GM21825 (cell line): ENCODE results near the gene HOXA10.

ENCODE experiments used
- ATAC-seq: cut with Tn5 transposase; IDR thresholded peaks from one replicate; pipeline ENCODE4 v1.9.1; 2021; ENCODE audit warnings: mild to moderate bottlenecking, moderate library complexity; ENCODE audit not compliant: unreplicated experiment

The HOXA10 gene

GRCh38 chr7:27173956-27174873 lies at the start of gene HOXA10:
HOXA10 (minus strand) TSS chr7:27174320; CDS start chr7:27174306, 14 bp downstream.
- no peak for ATAC-seq

- ATAC-seq, result no peak
Measured at GRCh38 chr7:27221201-27221797, 47.2 kb upstream of the HOXA10 start.

DNA sequence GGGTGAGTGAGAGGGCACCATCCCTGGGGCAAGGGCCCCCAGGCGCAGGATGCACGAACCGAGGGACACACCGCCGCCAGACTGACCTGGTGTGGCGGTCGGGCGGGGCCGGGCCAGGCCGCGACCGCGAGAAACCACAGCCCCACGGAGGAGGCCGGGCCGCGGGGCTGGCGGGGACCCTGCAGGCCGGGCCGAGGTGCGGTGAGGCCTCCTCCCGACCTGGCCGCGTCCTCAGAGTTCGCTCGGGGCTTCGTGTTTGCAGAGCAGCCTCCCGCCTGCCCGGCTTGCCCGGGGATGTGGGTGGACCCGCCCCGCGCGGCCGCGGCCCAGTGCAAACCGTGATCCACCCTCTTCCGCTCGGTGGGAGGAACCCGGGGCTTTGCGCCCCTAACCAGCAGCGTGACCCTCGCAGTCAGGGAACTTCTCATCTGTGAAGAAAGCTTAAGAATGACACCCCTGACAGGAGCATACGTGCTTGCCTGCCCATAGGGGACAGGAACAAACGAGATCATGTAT lies 46.4 kb upstream of the HOXA10 start:
- no peak for ATAC-seq

- ATAC-seq, result no peak
Measured at GRCh38 chr7:27219821-27220220, 45.7 kb upstream of the HOXA10 start.

DNA sequence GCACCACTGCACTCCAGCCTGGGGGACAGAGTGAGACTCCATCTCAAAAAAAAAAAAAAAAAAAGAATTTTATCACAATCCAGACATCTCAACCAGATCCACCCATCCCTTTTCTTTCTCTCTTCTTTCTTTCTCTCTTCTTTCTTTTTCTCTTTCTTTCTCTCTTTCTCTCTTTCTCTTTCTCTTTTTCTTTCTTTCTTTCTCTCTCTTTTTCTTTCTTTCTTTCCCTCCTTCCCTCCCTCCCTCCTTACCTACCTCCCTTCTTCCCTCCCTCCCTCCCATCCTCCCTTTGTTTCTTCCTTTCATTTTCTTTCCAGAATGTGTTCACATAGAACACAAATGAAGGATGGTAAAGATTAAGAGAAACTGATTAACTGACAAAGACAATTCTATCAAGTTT lies 43.8 kb upstream of the HOXA10 start:
- no peak for ATAC-seq

GRCh38 chr7:27215356-27215755 lies 41.2 kb upstream of the HOXA10 start:
- ATAC-seq, result no peak

DNA sequence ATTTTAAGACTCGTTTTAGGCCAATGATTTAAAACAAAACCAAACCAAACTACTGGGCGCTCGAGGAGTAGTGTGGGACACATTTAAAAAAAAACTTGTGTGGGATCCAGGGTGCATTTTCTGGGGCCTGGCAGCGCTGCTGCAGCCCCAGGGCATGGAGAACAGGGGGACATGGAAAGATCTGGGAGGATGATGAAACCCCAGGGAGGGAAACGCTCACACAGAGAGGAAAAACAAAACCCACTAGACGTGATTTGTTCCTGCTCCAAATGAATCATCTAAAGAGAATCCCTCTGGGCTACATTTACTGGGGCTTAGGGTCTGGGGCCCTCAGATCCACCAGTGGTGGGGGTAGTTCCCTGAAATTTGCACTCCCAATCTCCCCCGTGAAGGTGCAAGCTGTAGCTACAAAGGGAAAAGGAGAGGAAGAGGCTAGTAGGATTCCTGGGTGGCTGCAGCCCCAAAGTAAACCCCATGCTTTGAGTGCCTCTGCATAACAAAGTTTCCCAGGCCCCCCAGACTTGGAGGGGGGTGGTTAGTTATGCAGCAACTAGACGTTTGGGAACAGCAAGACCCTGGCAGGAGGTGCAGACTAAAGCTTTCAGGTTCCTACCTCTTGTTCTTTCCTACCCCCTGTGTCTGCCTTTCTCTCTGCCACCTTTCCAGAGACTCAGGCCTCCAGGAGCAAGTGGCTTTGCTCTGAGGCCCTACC lies 40.3 kb upstream of the HOXA10 start:
- ATAC-seq, result no peak

GRCh38 chr7:27213433-27214238 lies 39.5 kb upstream of the HOXA10 start:
- ATAC-seq, result no peak

DNA sequence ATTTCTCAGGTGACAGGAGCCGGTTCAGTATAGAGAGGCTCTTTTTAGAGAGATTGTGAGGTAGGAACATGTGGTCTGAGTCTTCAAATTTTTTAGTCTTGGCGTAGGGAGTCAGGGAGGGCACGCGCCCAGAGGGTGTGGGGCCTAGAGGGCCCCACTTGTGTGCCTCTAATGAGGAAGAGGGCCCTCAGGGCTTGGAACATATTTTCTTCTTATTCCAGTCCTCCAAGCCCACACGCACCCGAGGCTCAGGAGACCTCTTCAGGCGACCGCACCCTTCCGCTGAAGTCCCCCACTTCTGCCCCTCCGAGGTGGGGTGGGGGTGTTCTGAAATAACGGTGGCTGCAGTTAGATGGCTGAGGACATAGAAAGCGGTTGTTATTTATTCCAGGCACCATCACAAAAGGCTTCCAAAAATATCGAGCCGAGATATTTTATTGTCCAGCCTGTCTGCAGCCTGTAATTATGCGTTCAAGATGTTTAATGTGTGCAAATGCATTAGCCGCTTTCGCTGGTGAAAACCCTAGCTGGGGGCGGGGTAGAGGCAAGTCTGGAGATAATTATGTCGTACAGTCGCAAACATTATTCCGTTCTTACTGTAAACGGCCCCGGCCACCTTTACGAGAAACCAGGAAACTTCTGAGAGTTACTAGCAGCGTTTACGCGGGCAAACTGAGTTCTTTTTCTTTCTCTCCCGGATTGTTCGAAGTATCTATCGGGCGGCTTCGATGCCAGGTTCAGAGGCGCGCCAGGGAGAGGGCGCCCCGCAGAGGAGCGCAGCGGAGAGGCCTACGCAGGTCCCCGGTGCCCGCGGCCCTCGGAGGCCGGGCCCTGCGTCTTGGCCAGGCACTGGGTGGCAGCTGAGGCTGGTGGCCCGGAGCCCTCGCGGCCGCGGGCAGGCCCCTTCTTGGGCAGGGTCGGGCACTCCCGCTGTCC lies 38.6 kb upstream of the HOXA10 start:
- no peak for ATAC-seq

- ATAC-seq, result no peak
Measured at GRCh38 chr7:27211764-27212204, 37.7 kb upstream of the HOXA10 start.

GRCh38 chr7:27211084-27211446 lies 36.9 kb upstream of the HOXA10 start:
- ATAC-seq, result no peak

GRCh38 chr7:27210441-27211083 lies 36.4 kb upstream of the HOXA10 start:
- ATAC-seq, result peak; percentile 52

- ATAC-seq, result no peak
Measured at GRCh38 chr7:27209933-27210440, 35.9 kb upstream of the HOXA10 start.

DNA sequence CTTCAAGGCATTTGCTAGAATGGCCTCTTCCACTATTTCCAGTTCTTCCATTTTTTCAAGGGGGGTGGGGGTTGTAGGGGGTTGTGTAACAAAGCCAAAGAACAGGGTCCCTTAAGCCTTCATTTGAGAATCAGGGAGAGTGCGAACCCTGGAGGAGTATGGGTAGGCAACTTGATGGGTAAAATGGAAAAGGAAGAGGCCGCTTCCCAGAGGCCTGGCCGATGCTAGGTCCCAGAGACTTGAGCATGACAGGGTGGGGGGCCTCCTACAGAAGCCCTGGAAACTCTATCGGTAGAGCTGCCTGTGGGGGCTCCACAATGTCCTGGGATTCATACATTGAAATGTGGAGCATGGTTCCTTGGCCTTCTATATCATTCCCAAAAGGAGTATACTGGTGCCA lies 34.9 kb upstream of the HOXA10 start:
- ATAC-seq, result no peak

DNA sequence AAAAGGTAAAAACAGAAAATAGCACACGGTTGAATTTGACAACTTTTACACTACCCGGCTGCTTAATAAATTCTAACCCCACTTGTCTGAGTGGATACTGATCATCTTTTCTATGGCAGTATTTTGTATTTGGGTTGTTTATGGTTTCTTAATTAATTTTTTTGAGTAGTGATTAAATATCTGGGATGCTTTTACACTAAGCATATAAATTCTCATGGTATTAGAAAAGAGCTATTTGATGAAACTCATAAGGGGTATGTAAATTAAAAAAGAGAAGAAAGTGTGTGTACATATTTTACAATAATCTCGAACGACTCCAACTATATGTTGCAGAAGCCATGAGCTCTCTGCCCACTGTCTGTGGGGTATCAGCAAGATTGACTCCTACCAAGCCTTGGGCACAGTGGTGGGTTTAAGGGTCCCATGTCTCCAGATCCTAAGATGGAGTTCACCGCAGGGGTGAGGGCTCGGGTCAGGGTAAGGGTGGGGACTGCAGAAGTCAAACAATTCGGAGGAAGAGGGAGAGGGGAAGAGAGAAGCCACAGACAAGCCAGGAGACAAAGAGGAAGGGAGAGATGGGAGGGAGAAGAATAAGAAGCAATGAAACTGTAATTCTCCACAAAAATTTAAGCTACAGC lies 33.3 kb upstream of the HOXA10 start:
- no peak for ATAC-seq

- no peak for ATAC-seq
Measured at GRCh38 chr7:27205325-27206280, 31.5 kb upstream of the HOXA10 start.

GRCh38 chr7:27204851-27205322 lies 30.8 kb upstream of the HOXA10 start:
- no peak for ATAC-seq
